ENCODE results near the gene ZSWIM5. TPM values are rescaled to one million over a fixed set of nuclear protein-coding genes. Genes with fewer than 3 reads are reported as not detected.
A peak's percentile ranks its signal among the peaks of the same experiment; 100 is the strongest.
"Not testable (repeated sequence)": the region's sequence is repeated elsewhere in the genome, so short reads cannot be mapped to it uniquely, and the experiment has no call there.

Gene ZSWIM5
- 13.1 and 13.2 TPM in 2 replicates for total RNA-seq
- long read RNA-seq, partial matches to known transcripts: 0 of 6 reads
- long read RNA-seq, other reads (novel, unspliced or antisense): 6 of 6 reads

- Mint-ChIP-seq H3K4me1 (peaks cover 29% of the 10 kb centered on the region), H3K27ac (ENCODE audit: unreplicated experiment) (peak within 1 kb of the TSS; percentile 32), H3K4me3 (peak within 1 kb of the TSS; percentile 93), H3K27me3 (ENCODE audit: low read depth) (peaks cover 18% of the 10 kb centered on the region), H3K9me3 (no peaks in the 10 kb centered on the region), H3K36me3 (ENCODE audit: low read depth) (no peaks in the 10 kb centered on the region)
- no peak for TF ChIP-seq CTCF (conservative IDR thresholded peaks at IDR 0.05)
- peak; percentile 64 for DNase-seq (ENCODE audit: low read depth, low spot score)
These were observed at the start of gene ZSWIM5 for GRCh38 chr1:45205910-45206721. TSS of gene ZSWIM5 (minus strand) at chr1:45206605. CDS start at chr1:45206350, 255 bp downstream.

DNA sequence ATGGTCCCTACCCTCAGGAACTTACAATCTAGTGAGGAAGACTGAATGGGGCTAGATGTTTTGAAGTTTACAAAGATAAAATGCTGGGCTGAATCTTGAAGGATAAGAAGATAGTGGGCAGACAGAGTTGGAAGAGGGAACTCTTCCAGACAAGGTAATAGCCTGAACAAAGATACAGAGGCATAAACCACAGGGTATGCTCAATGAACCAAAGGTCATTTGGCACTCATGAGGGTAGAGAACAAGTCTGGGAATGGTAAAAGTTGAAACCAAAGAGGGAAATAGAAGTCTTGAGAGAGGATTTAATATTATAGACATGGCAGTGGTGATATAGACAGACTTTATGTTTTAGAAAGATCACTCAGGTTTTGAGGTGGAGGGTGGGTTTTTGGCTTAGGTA, 48.1 kb upstream of the ZSWIM5 start:
- no peaks in the 10 kb centered on the region for H3K4me1 Mint-ChIP-seq
- no peak overlapping the region for H3K4me3 Mint-ChIP-seq
- no peak for DNase-seq (ENCODE audit: low read depth, low spot score)
- peaks cover 10% of the 10 kb centered on the region for H3K9me3 Mint-ChIP-seq
- no peak overlapping the region for H3K27ac Mint-ChIP-seq (ENCODE audit: unreplicated experiment)
- H3K27me3 Mint-ChIP-seq (ENCODE audit: low read depth): peaks cover 29% of the 10 kb centered on the region
- H3K36me3 Mint-ChIP-seq (ENCODE audit: low read depth): peaks cover 12% of the 10 kb centered on the region
- TF ChIP-seq CTCF (conservative IDR thresholded peaks at IDR 0.05): no peak

- peaks cover 8% of the 10 kb centered on the region for H3K9me3 Mint-ChIP-seq
- peaks cover 33% of the 10 kb centered on the region for H3K27me3 Mint-ChIP-seq (ENCODE audit: low read depth)
- H3K4me1 Mint-ChIP-seq: no peaks in the 10 kb centered on the region
- H3K36me3 Mint-ChIP-seq (ENCODE audit: low read depth): peaks cover 5% of the 10 kb centered on the region
- no peak overlapping the region for H3K27ac Mint-ChIP-seq (ENCODE audit: unreplicated experiment)
- DNase-seq (ENCODE audit: low read depth, low spot score): no peak
- H3K4me3 Mint-ChIP-seq: no peak overlapping the region
- TF ChIP-seq CTCF (conservative IDR thresholded peaks at IDR 0.05): no peak
These were observed 44.1 kb upstream of the ZSWIM5 start for GRCh38 chr1:45250544-45250943.

DNA sequence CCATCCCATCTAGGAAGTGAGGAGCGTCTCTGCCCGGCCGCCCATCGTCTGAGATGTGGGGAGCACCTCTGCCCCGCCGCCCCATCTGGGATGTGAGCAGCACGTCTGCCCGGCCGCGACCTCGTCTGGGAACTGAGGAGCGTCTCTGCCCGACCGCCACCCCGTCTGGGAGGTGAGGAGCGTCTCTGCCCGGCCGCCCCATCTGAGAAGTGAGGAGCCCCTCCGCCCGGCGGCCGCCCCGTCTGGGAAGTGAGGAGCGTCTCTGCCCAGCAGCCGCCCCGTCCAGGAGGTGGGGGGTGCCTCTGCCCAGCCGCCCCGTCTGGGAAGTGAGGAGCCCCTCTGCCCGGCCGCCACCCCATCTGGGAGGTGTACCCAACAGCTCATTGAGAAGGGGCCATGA, 41.6 kb upstream of the ZSWIM5 start:
- H3K27me3 Mint-ChIP-seq (ENCODE audit: low read depth): peaks cover 36% of the 10 kb centered on the region
- DNase-seq (ENCODE audit: low read depth, low spot score); H3K4me3 Mint-ChIP-seq; H3K27ac Mint-ChIP-seq (ENCODE audit: unreplicated experiment); H3K4me1 Mint-ChIP-seq; H3K36me3 Mint-ChIP-seq (ENCODE audit: low read depth): not testable (repeated sequence)
- peaks cover 11% of the 10 kb centered on the region for H3K9me3 Mint-ChIP-seq

DNA sequence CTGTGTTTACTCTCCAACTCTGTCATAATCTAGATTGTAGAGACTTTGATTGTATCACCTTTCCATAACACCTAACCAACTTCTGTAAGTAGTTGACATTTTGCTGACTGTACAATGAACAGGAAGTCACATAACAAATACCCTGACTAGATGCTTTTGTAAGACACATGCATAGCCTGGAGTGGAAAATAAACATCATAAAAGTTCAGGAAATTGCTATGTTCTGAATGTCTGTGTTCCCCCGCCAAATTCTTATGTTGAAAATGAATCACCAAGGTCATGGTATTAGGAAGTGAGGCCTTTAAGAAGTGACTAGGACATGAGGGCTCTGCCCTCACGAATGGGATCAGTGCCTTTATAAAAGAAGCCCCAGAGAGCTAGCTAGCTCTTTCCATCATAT, 40.4 kb upstream of the ZSWIM5 start:
- TF ChIP-seq CTCF (conservative IDR thresholded peaks at IDR 0.05): no peak
- Mint-ChIP-seq H3K9me3 (peaks cover 16% of the 10 kb centered on the region), H3K36me3 (ENCODE audit: low read depth) (peaks cover 8% of the 10 kb centered on the region), H3K4me3 (no peak overlapping the region), H3K27me3 (ENCODE audit: low read depth) (peaks cover 29% of the 10 kb centered on the region), H3K27ac (ENCODE audit: unreplicated experiment) (no peak overlapping the region), H3K4me1 (no peaks in the 10 kb centered on the region)
- no peak for DNase-seq (ENCODE audit: low read depth, low spot score)

DNA sequence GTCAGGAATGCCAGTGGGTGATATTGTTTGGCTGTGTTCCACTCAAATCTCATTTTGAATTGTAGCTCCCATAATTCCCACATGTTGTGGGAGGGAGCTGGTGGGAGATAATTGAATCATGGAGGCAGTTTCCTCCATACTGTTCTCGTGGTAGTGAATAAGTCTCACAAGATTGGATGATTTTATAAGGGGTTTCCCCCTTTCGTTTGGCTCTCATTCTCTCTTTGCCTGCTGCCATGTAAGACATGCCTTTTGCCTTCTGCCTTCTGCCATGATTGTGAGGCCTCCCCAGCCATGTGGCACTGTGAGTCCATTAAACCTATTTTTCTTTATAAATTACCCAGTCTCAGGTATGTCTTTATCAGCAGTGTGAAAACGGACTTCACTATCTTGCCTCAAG, 40.0 kb upstream of the ZSWIM5 start:
- not testable (repeated sequence) for H3K4me3 Mint-ChIP-seq; H3K36me3 Mint-ChIP-seq (ENCODE audit: low read depth); H3K27ac Mint-ChIP-seq (ENCODE audit: unreplicated experiment); DNase-seq (ENCODE audit: low read depth, low spot score); H3K4me1 Mint-ChIP-seq
- Mint-ChIP-seq H3K27me3 (ENCODE audit: low read depth) (peaks cover 25% of the 10 kb centered on the region), H3K9me3 (peaks cover 18% of the 10 kb centered on the region)

Data from neural crest cell (in vitro differentiated cells).